ENCODE data around the gene SLC35F5. TPM values are rescaled to one million over a fixed set of nuclear protein-coding genes. Genes with fewer than 3 reads are reported as not detected.
A peak's percentile ranks its signal among the peaks of the same experiment; 100 is the strongest.
"Not testable (repeated sequence)": the region's sequence is repeated elsewhere in the genome, so short reads cannot be mapped to it uniquely, and the experiment has no call there.

Gene SLC35F5
- total RNA-seq, 1 experiment from 2014 or later = 26.2 TPM

DNA sequence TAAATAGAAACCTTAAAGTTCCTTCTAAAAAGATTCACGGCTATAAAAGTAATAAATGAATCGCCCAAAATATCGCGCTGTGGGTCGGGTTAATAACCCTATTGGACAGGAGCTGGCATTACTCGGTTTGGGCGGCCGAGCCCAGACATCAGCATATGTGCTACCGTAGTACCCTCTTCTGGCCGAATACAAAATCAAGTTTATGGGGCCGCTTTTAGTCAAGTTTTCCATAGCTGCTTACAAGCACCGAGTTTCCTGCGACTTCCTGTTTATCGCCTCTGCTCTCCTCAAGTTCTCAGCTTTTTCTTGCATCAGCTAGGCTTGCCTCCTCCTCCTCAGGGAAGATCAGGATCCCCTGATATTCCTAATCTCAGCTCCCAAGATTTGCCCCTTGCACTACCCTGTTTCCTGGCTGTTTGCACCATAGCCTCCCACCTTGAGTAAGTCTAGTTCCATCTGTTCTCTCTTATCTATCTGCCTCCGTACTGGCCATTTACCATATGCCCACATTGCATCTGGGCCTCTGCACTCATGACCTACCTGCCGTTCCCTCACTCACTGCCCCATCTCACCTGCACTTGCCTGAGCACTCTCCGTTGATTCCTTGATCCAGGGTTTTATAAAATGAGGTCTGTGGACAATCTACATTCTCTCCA is 56.1 kb downstream of the SLC35F5 start:
- H3K4me1 ChIP-seq (ENCODE audit: insufficient read depth, low read length, poor library complexity, severe bottlenecking) = no peaks in the 10 kb centered on the region
- H3K36me3 ChIP-seq (ENCODE audit: insufficient read depth, low read length, poor library complexity, severe bottlenecking) = no peaks in the 10 kb centered on the region
- CTCF ChIA-PET = interaction anchor here (0.6 kb wide), 1 partner anchor 169 kb away, joined by 5 read pairs; no protein-coding TSS in a partner anchor
- H3K27me3 ChIP-seq (replicated peaks; ENCODE audit: insufficient read depth, low read depth, low read length, poor library complexity) = no peaks in the 10 kb centered on the region
- no peak overlapping the region for H3K27ac ChIP-seq (ENCODE audit: low read depth, low read length, poor library complexity, severe bottlenecking)
- H3K9me3 ChIP-seq (ENCODE audit: low read depth, low read length, poor library complexity, severe bottlenecking) = no peaks in the 10 kb centered on the region
- POLR2A ChIA-PET (ENCODE audit: low non-redundant PET) = no interaction called here
- H3K4me3 ChIP-seq (ENCODE audit: low read depth, low read length, poor library complexity, severe bottlenecking) = peak overlapping the region; percentile 7
- intact Hi-C loops (cut with micrococcal nuclease; ENCODE audit: unreplicated experiment) = loop anchor here (5.0 kb wide), 1 partner anchor 98 kb away; no protein-coding TSS in a partner anchor
- BruUV-seq (replicated peaks) = no TSS peak
- peak; percentile 69 for DNase-seq (ENCODE audit: low spot score)
- TF ChIP-seq, protein P1, sequence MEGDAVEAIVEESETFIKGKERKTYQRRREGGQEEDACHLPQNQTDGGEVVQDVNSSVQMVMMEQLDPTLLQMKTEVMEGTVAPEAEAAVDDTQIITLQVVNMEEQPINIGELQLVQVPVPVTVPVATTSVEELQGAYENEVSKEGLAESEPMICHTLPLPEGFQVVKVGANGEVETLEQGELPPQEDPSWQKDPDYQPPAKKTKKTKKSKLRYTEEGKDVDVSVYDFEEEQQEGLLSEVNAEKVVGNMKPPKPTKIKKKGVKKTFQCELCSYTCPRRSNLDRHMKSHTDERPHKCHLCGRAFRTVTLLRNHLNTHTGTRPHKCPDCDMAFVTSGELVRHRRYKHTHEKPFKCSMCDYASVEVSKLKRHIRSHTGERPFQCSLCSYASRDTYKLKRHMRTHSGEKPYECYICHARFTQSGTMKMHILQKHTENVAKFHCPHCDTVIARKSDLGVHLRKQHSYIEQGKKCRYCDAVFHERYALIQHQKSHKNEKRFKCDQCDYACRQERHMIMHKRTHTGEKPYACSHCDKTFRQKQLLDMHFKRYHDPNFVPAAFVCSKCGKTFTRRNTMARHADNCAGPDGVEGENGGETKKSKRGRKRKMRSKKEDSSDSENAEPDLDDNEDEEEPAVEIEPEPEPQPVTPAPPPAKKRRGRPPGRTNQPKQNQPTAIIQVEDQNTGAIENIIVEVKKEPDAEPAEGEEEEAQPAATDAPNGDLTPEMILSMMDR (conservative IDR thresholded peaks at IDR 0.05; ENCODE audit: low read depth, low read length) = peak; percentile 51
- TF ChIP-seq EZH2 (IDR thresholded peaks at IDR 0.05; ENCODE audit: borderline replicate concordance, low read depth, low read length, poor library complexity, severe bottlenecking) = no peak

DNA sequence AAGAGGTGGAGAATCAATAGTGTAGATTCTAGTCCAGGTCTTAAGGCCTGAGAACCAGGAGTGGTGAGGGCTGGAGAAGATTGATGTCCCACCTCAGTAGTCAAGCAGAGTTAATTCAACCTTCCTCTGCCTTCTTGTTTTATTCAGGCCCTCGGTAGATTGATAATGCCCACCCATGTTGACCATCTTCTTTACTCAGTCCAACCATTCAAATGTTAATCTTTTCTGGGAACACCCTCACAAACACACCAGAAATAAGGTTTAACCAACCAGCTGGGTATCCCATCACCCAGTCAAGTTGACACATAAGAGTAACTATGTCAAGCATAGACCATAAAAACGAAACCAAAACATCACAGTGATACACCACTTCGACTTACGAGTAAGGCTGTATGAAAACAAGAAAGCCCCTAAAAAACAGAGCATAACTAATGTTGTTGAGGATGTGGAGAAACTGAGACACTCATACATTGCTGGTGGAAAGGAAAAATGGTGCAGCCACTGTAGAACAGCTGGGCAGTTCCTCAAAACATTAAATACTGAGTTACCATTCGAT is 57.5 kb downstream of the SLC35F5 start:
- Histone ChIP-seq H3K4me3 (ENCODE audit: low read depth, low read length, poor library complexity, severe bottlenecking) (no peak overlapping the region), H3K27me3 (replicated peaks; ENCODE audit: insufficient read depth, low read depth, low read length, poor library complexity) (no peaks in the 10 kb centered on the region), H3K36me3 (ENCODE audit: insufficient read depth, low read length, poor library complexity, severe bottlenecking) (no peaks in the 10 kb centered on the region), H3K27ac (ENCODE audit: low read depth, low read length, poor library complexity, severe bottlenecking) (no peak overlapping the region), H3K4me1 (ENCODE audit: insufficient read depth, low read length, poor library complexity, severe bottlenecking) (no peaks in the 10 kb centered on the region), H3K9me3 (ENCODE audit: low read depth, low read length, poor library complexity, severe bottlenecking) (no peaks in the 10 kb centered on the region)
- BruUV-seq (replicated peaks) = no TSS peak
- intact Hi-C loops (cut with micrococcal nuclease; ENCODE audit: unreplicated experiment) = loop anchor here (10.0 kb wide), 1 partner anchor 154 kb away; no protein-coding TSS in a partner anchor
- no peak for TF ChIP-seq EZH2 (IDR thresholded peaks at IDR 0.05; ENCODE audit: borderline replicate concordance, low read depth, low read length, poor library complexity, severe bottlenecking)
- TF ChIP-seq, protein P1 (conservative IDR thresholded peaks at IDR 0.05; ENCODE audit: low read depth, low read length) = no peak
- no peak for DNase-seq (ENCODE audit: low spot score)
- ChIA-PET CTCF (no interaction called here), POLR2A (ENCODE audit: low non-redundant PET) (no interaction called here)

DNA sequence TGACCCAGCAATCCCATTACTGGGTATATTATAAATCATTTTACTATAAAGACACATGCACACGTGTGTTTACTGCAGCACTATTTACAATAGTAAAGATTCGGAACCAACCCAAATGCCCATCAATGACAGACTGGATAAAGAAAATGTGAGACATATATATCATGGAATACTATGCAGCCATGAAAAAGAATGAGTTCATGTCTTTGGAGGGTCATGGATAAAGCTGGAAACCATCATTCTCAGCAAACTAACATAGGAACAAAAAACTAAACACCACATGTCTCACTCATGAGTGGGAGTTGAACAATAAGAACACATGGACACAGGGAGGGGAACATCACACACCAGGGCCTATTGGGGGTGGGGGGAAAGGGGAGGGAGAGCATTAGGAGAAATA is 58.2 kb downstream of the SLC35F5 start:
- H3K4me3 ChIP-seq (ENCODE audit: low read depth, low read length, poor library complexity, severe bottlenecking); DNase-seq (ENCODE audit: low spot score); CTCF ChIA-PET; BruUV-seq (replicated peaks); H3K36me3 ChIP-seq (ENCODE audit: insufficient read depth, low read length, poor library complexity, severe bottlenecking); H3K27ac ChIP-seq (ENCODE audit: low read depth, low read length, poor library complexity, severe bottlenecking); H3K4me1 ChIP-seq (ENCODE audit: insufficient read depth, low read length, poor library complexity, severe bottlenecking); H3K27me3 ChIP-seq (replicated peaks; ENCODE audit: insufficient read depth, low read depth, low read length, poor library complexity); POLR2A ChIA-PET (ENCODE audit: low non-redundant PET); H3K9me3 ChIP-seq (ENCODE audit: low read depth, low read length, poor library complexity, severe bottlenecking): not testable (repeated sequence)
- intact Hi-C loops (cut with micrococcal nuclease; ENCODE audit: unreplicated experiment) = loop anchor here (10.0 kb wide), 1 partner anchor 153 kb away; no protein-coding TSS in a partner anchor

All from A673 (cell line).